ENCODE measurements around the gene GPI. TPM values are rescaled to one million over a fixed set of nuclear protein-coding genes. Genes with fewer than 3 reads are reported as not detected.
A peak's percentile ranks its signal among the peaks of the same experiment; 100 is the strongest.

GPI gene
- total and polyA plus RNA-seq, 2 of the 8 experiments (the other 6 are each of a cell fraction or from before 2014, with no cell fraction given) = 171 to 360 TPM

GRCh38 chr19:34366738-34367623, 2.0 kb downstream of the GPI start:
- H4K8ac ChIP-seq (ENCODE audit: extremely low read depth, insufficient read depth, low read length) = peak overlapping the region; percentile 45
- H3K9ac ChIP-seq (replicated peaks in 1 of 4; ENCODE audit: extremely low read depth in 1 of 4, low read depth in 3 of 4, low read length in 3 of 4) = no peak overlapping the region
- H2AFZ ChIP-seq (ENCODE audit: low read length) = no peak overlapping the region
- H4K20me1 ChIP-seq (replicated peaks in 1 of 2; ENCODE audit: control insufficient read depth in 1 of 2, insufficient read depth in 2 of 2, low read length in 2 of 2) = peaks cover 8 to 27% of the 10 kb centered on the region in 2 experiments
- H3K27me3 ChIP-seq (replicated peaks in 1 of 4; ENCODE audit: control insufficient read depth in 3 of 4, extremely low read depth in 1 of 4, insufficient read depth in 3 of 4, low read length in 3 of 4) = no peaks in the 10 kb centered on the region
- H2BK20ac ChIP-seq (ENCODE audit: low read length) = no peak overlapping the region
- H4K91ac ChIP-seq (replicated peaks; ENCODE audit: insufficient read length, low read length) = no peak overlapping the region
- peaks cover 24% of the 10 kb centered on the region for H3K79me1 ChIP-seq (ENCODE audit: low read depth, low read length)
- H3K4me3 ChIP-seq (ENCODE audit: extremely low read depth in 1 of 4, insufficient read depth in 2 of 4, low read depth in 3 of 4, low read length in 4 of 4) = no peak overlapping the region; a peak in 1 of 8 replicates
- H3K4ac ChIP-seq (replicated peaks; ENCODE audit: insufficient read length, low read depth, low read length) = no peak overlapping the region
- no peak overlapping the region for H2BK15ac ChIP-seq (ENCODE audit: low read length)
- peaks cover 2 to 29% of the 10 kb centered on the region in 2 experiments; a peak in 3 of 4 replicates for H3K79me2 ChIP-seq (ENCODE audit: control insufficient read depth in 1 of 2, insufficient read depth in 2 of 2, low read length in 2 of 2)
- H4K5ac ChIP-seq (ENCODE audit: insufficient read length, low read depth, low read length) = no peak overlapping the region
- H2BK5ac ChIP-seq (ENCODE audit: low read depth, low read length) = no peak overlapping the region
- no peak overlapping the region for H2AK5ac ChIP-seq (ENCODE audit: low read depth, low read length)
- H3K4me2 ChIP-seq (ENCODE audit: insufficient read depth in 1 of 2, low read depth in 2 of 2, low read length in 2 of 2) = peak overlapping the region in 1 of 2 experiments; percentile 85; a peak in 1 of 4 replicates
- POLR2A ChIA-PET (ENCODE audit: partially characterized antibody) = interaction anchor here (1.0 to 3.2 kb wide), 6 partner anchors 9 to 111 kb away, joined by 3 to 18 read pairs (median 6); no protein-coding TSS in a partner anchor
- H3K36me3 ChIP-seq (ENCODE audit: control insufficient read depth in 2 of 4, insufficient read depth in 4 of 4, low read length in 3 of 4) = peaks cover 25 to 38% (median 32%) of the 10 kb centered on the region in 4 experiments
- CTCF ChIA-PET (ENCODE audit: partially characterized antibody) = interaction anchor here (1.8 kb wide), 1 partner anchor 20 kb away, joined by 5 read pairs; no protein-coding TSS in a partner anchor
- H2BK120ac ChIP-seq (replicated peaks; ENCODE audit: low read depth, low read length) = no peak overlapping the region
- no peaks in the 10 kb centered on the region for H3K9me3 ChIP-seq (ENCODE audit: insufficient read depth in 2 of 2, low read depth in 1 of 2, low read length in 1 of 2)
- H3K4me1 ChIP-seq (replicated peaks in 1 of 4; ENCODE audit: control insufficient read depth in 3 of 4, insufficient read depth in 4 of 4, low read length in 3 of 4) = peaks cover 0 to 12% (median 5%) of the 10 kb centered on the region in 4 experiments; a peak in 5 of 7 replicates
- peaks cover 9% of the 10 kb centered on the region; the same call in 1 of the 2 replicates for H3K23me2 ChIP-seq (ENCODE audit: low read depth, low read length)
- H3K56ac ChIP-seq (replicated peaks; ENCODE audit: insufficient read length, low read depth, low read length) = no peak overlapping the region
- WGBS, 2 experiments (ENCODE audit: extremely low coverage in 1 of 2, insufficient coverage in 1 of 2, insufficient read length in 1 of 2, insufficient replicate concordance in 2 of 2, low coverage in 1 of 2, low lambda C conversion rate in 2 of 2, missing lambda C conversion rate in 1 of 2) = 94% methylated on average over 10 of the region's 10 CpGs; no CpG with 5 or more reads in 1 of the 2 experiments
- DNase-seq (ENCODE audit: low read depth in 1 of 2, low spot score in 2 of 2) (no peak), FAIRE-seq (no peak)
- H3K27ac ChIP-seq (ENCODE audit: low read depth, low read length) = no peak overlapping the region
- no peak overlapping the region for H3K18ac ChIP-seq (ENCODE audit: extremely low read depth, low read length)
- no peak overlapping the region for H3K23ac ChIP-seq (ENCODE audit: insufficient read length)
- H3K14ac ChIP-seq (ENCODE audit: insufficient read length) = no peak overlapping the region
- H2BK12ac ChIP-seq (ENCODE audit: low read depth, low read length) = no peak overlapping the region
- TF ChIP-seq RBBP5 (IDR thresholded peaks at IDR 0.05; ENCODE audit: borderline replicate concordance, low read depth, low read length) (no peak), SUZ12 (IDR thresholded peaks at IDR 0.05; ENCODE audit: low read length) (no peak), HDAC2 (IDR thresholded peaks at IDR 0.05; ENCODE audit: borderline replicate concordance in 1 of 2, low read depth in 2 of 2, low read length in 2 of 2) (no peak), CTBP2 (IDR thresholded peaks at IDR 0.05; ENCODE audit: borderline replicate concordance, insufficient read depth, insufficient read length, low read length) (no peak), BACH1 (IDR thresholded peaks at IDR 0.05; ENCODE audit: low read length) (no peak), E2F6 (IDR thresholded peaks at IDR 0.05) (no peak), GABPA (IDR thresholded peaks at IDR 0.05; ENCODE audit: borderline replicate concordance, insufficient read depth, low read length) (no peak), KDM4A (IDR thresholded peaks at IDR 0.05; ENCODE audit: low read depth, low read length, severe bottlenecking) (no peak), JUN (IDR thresholded peaks at IDR 0.05; ENCODE audit: low read depth, low read length) (no peak), CBX5 (IDR thresholded peaks at IDR 0.05; ENCODE audit: low read depth, low read length) (no peak)
